ENCODE measurements around the gene NACC1.

Gene NACC1
- 22.9 to 38.1 (median 27.1) reads per million in 3 donors for total RNA-seq

DNA sequence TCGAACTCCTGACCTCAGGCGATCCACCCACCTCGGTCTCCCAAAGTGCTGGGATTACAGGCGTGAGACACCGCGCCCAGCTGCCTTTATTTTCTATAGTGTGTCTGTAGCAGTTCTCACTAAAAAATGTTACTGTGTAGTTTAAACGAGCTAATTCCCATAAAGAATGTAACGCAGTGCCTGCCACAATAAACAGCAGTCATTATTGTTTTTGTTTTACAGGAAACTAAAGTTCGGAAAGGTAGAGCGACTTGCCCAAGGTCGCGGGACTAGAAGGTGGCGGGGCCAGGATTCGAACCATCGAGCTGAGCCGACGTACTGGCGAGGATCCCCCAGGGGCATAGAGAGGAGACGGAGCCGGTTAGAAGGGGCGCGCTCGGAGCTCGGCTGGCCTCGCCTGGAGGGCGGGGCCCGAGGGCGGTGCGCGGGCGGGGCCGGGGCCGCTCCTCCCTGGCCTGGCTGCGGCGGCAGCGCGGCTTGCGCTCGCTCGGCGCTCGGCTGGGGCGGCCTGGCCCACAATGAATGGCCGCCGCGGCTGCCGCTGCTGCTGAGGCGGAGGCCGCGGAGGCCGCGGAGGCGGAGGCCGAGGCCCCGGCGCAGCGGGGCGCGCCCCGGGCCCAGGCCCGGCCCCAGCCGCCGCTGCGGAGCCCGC, at the start of gene NACC1:
NACC1 (plus strand) TSS at position 493 of the 652 bp plus-strand sequence. CDS start 16,944 bp downstream, outside the sequence.
- DNase-seq = peak; percentile 73 to 79 (median 77)
- Histone ChIP-seq H3K27me3 (replicated peaks; ENCODE audit: control insufficient read depth, insufficient read depth, low read length, poor library complexity, severe bottlenecking) (no peaks in the 10 kb centered on the region), H3K36me3 (ENCODE audit: control insufficient read depth, insufficient read depth, low read length) (peaks cover 7% of the 10 kb centered on the region), H3K4me3 (ENCODE audit: insufficient read depth, low read depth, low read length, poor library complexity, severe bottlenecking) (peak within 1 kb of the TSS; percentile 86), H3K27ac (ENCODE audit: insufficient read depth, low read length, poor library complexity, severe bottlenecking) (peak within 1 kb of the TSS; percentile 69), H3K4me1 (ENCODE audit: control insufficient read depth, insufficient read depth, low read length, poor library complexity, severe bottlenecking) (peaks cover 36% of the 10 kb centered on the region), H3K9me3 (ENCODE audit: control insufficient read depth, low read length) (no peaks in the 10 kb centered on the region)

DNA sequence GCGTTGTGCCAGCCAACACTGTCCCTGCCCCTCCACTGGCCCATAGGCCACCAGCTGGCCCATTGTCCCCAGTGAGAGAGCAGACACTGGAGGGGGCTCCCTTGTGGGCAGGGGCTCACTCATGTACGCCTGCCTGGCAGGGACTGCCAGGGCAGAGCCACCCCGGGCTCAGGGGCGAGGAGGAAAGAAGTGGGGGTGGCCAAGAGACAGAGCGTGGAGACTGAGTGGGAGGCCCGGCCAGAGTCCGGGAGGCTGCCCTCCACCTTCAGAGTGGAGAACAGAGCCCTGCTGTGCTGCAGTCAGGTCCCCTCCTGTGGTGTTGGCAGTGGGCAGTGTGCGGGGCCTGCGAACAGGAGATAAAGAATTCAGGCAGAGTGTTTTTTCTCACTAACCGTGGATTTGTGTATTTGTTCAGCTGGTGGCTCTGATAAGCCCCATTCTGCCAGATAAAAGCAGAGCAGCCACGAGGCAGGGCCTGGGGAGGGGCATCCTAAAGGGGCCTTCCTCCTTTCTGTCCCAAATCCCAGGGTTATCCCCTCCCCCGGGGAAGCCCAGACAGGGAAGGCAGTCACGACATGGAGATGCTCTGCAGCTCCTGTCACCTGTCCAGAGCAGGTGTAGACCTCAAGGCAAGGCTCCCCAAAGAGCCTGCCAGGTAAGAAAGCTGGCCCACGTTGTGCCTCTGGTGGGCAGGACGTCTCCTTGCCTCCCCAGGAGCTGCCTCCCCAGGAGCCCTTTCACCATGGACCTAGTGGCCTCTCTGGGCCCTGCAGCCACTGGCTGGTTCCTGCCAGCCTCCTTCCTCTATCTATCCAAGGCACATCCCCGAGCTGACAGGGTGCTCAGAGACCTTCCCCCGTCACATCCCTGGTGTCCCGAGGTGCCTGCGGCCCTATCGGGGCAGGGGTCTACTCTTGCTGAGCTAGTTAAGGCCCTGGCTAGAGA, 48.4 kb upstream of the NACC1 start:
- Histone ChIP-seq H3K27ac (ENCODE audit: insufficient read depth, low read length, poor library complexity, severe bottlenecking) (no peak overlapping the region), H3K36me3 (ENCODE audit: control insufficient read depth, insufficient read depth, low read length) (no peaks in the 10 kb centered on the region), H3K9me3 (ENCODE audit: control insufficient read depth, low read length) (no peaks in the 10 kb centered on the region), H3K4me1 (ENCODE audit: control insufficient read depth, insufficient read depth, low read length, poor library complexity, severe bottlenecking) (no peaks in the 10 kb centered on the region), H3K27me3 (replicated peaks; ENCODE audit: control insufficient read depth, insufficient read depth, low read length, poor library complexity, severe bottlenecking) (peaks cover 2% of the 10 kb centered on the region), H3K4me3 (ENCODE audit: insufficient read depth, low read depth, low read length, poor library complexity, severe bottlenecking) (no peak overlapping the region)
- no peak for DNase-seq

DNA sequence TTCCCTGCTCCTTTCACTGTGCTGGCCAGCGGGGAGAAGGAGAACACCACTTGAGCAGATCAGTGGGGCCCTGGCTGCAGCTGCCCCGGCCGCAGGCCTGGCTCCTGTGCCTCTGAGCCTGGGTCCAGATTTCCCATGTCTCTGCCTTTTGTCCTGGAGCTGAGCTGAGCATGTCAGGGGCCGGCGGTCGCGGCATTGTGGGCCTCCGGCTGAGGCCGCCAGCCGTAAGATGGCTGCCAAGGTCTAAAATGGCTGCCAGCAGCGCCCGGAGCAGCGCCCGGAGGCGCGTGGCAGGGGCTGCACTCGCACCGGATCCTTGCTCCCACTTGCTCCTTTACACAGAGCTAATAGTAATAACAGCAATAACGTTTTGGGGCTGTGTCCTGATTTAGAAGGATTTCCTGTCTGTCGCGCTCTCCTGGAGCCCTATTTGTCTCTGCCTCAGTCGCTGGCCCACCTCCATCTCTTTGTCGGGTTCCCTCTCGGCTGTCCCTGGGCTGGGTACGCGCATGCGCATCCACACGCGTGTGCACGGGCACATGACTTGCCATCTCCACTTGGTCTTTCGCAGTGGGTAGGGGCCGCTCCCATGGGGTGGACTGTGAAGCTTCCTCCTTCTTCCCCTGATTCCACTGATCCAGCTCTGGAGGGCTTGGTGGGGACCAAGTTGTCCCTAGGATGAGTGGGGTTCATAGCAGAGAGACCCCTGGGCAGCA, 47.5 kb upstream of the NACC1 start:
- Histone ChIP-seq H3K4me3 (ENCODE audit: insufficient read depth, low read depth, low read length, poor library complexity, severe bottlenecking) (no peak overlapping the region), H3K27me3 (replicated peaks; ENCODE audit: control insufficient read depth, insufficient read depth, low read length, poor library complexity, severe bottlenecking) (peaks cover 2% of the 10 kb centered on the region), H3K9me3 (ENCODE audit: control insufficient read depth, low read length) (no peaks in the 10 kb centered on the region), H3K36me3 (ENCODE audit: control insufficient read depth, insufficient read depth, low read length) (no peaks in the 10 kb centered on the region), H3K4me1 (ENCODE audit: control insufficient read depth, insufficient read depth, low read length, poor library complexity, severe bottlenecking) (no peaks in the 10 kb centered on the region), H3K27ac (ENCODE audit: insufficient read depth, low read length, poor library complexity, severe bottlenecking) (no peak overlapping the region)
- no peak for DNase-seq

- peaks cover 2% of the 10 kb centered on the region for H3K27me3 ChIP-seq (replicated peaks; ENCODE audit: control insufficient read depth, insufficient read depth, low read length, poor library complexity, severe bottlenecking)
- no peak for DNase-seq
- no peaks in the 10 kb centered on the region for H3K9me3 ChIP-seq (ENCODE audit: control insufficient read depth, low read length)
- H3K27ac ChIP-seq (ENCODE audit: insufficient read depth, low read length, poor library complexity, severe bottlenecking) = no peak overlapping the region
- no peak overlapping the region for H3K4me3 ChIP-seq (ENCODE audit: insufficient read depth, low read depth, low read length, poor library complexity, severe bottlenecking)
- no peaks in the 10 kb centered on the region for H3K4me1 ChIP-seq (ENCODE audit: control insufficient read depth, insufficient read depth, low read length, poor library complexity, severe bottlenecking)
- no peaks in the 10 kb centered on the region for H3K36me3 ChIP-seq (ENCODE audit: control insufficient read depth, insufficient read depth, low read length)
These were observed 46.4 kb upstream of the NACC1 start for GRCh38 chr19:13071444-13072187.

GRCh38 chr19:13072188-13072908, 45.7 kb upstream of the NACC1 start:
- Histone ChIP-seq H3K27me3 (replicated peaks; ENCODE audit: control insufficient read depth, insufficient read depth, low read length, poor library complexity, severe bottlenecking) (peaks cover 2% of the 10 kb centered on the region), H3K27ac (ENCODE audit: insufficient read depth, low read length, poor library complexity, severe bottlenecking) (no peak overlapping the region), H3K4me1 (ENCODE audit: control insufficient read depth, insufficient read depth, low read length, poor library complexity, severe bottlenecking) (no peaks in the 10 kb centered on the region), H3K36me3 (ENCODE audit: control insufficient read depth, insufficient read depth, low read length) (no peaks in the 10 kb centered on the region), H3K4me3 (ENCODE audit: insufficient read depth, low read depth, low read length, poor library complexity, severe bottlenecking) (no peak overlapping the region), H3K9me3 (ENCODE audit: control insufficient read depth, low read length) (no peaks in the 10 kb centered on the region)
- no peak for DNase-seq

GRCh38 chr19:13073263-13073662, 44.8 kb upstream of the NACC1 start:
- no peaks in the 10 kb centered on the region for H3K4me1 ChIP-seq (ENCODE audit: control insufficient read depth, insufficient read depth, low read length, poor library complexity, severe bottlenecking)
- no peaks in the 10 kb centered on the region for H3K36me3 ChIP-seq (ENCODE audit: control insufficient read depth, insufficient read depth, low read length)
- no peak for DNase-seq
- H3K4me3 ChIP-seq (ENCODE audit: insufficient read depth, low read depth, low read length, poor library complexity, severe bottlenecking) = no peak overlapping the region
- H3K9me3 ChIP-seq (ENCODE audit: control insufficient read depth, low read length) = no peaks in the 10 kb centered on the region
- H3K27me3 ChIP-seq (replicated peaks; ENCODE audit: control insufficient read depth, insufficient read depth, low read length, poor library complexity, severe bottlenecking) = peaks cover 2% of the 10 kb centered on the region
- H3K27ac ChIP-seq (ENCODE audit: insufficient read depth, low read length, poor library complexity, severe bottlenecking) = no peak overlapping the region

- Histone ChIP-seq H3K4me3 (ENCODE audit: insufficient read depth, low read depth, low read length, poor library complexity, severe bottlenecking) (no peak overlapping the region), H3K27ac (ENCODE audit: insufficient read depth, low read length, poor library complexity, severe bottlenecking) (no peak overlapping the region), H3K36me3 (ENCODE audit: control insufficient read depth, insufficient read depth, low read length) (no peaks in the 10 kb centered on the region), H3K27me3 (replicated peaks; ENCODE audit: control insufficient read depth, insufficient read depth, low read length, poor library complexity, severe bottlenecking) (peaks cover 2% of the 10 kb centered on the region), H3K4me1 (ENCODE audit: control insufficient read depth, insufficient read depth, low read length, poor library complexity, severe bottlenecking) (no peaks in the 10 kb centered on the region), H3K9me3 (ENCODE audit: control insufficient read depth, low read length) (no peaks in the 10 kb centered on the region)
- no peak for DNase-seq
These were observed 43.7 kb upstream of the NACC1 start for GRCh38 chr19:13074378-13074777.

DNA sequence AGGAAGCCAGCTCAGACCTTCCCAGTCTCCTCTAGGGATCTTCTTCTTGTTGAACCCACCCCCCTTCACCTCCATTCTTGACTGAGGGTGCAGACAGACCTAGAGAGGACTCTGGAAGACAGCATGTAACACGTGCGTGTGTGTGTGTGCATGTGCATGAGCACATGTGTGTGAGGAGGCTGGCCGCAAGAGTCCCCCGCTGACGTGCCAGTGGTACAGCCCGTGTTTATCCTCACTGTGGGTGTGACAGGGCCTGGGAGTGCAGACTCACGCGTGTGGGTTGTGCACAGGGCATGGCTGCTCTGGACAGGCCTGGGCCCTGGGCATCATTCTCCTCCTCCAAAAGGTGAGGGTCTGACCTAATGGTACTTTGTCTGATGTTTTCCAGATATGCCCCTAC, 41.7 kb upstream of the NACC1 start:
- Histone ChIP-seq H3K36me3 (ENCODE audit: control insufficient read depth, insufficient read depth, low read length) (no peaks in the 10 kb centered on the region), H3K4me1 (ENCODE audit: control insufficient read depth, insufficient read depth, low read length, poor library complexity, severe bottlenecking) (no peaks in the 10 kb centered on the region), H3K9me3 (ENCODE audit: control insufficient read depth, low read length) (no peaks in the 10 kb centered on the region), H3K27ac (ENCODE audit: insufficient read depth, low read length, poor library complexity, severe bottlenecking) (no peak overlapping the region), H3K4me3 (ENCODE audit: insufficient read depth, low read depth, low read length, poor library complexity, severe bottlenecking) (no peak overlapping the region), H3K27me3 (replicated peaks; ENCODE audit: control insufficient read depth, insufficient read depth, low read length, poor library complexity, severe bottlenecking) (peaks cover 2% of the 10 kb centered on the region)
- no peak for DNase-seq

DNA sequence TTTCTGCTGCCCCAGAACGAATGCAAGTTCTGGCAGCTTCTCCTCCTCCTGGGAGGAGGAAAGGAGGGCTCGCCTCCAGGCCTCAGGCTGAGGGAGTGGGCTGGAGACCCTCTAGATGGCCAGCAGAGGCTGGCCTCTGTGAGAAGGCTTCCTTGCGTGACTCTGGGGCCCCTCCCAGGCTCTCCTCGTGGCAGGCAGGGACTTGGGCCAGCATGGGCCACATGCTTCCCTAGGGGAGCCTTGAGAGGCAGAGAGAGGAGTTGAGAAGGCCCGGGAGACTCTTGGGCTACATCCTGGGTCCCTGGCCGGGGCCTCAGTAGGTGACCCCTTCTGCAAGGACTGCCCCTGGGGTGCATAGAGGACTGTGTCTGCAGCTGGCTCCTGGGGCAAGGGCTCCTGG, 41.3 kb upstream of the NACC1 start:
- Histone ChIP-seq H3K27ac (ENCODE audit: insufficient read depth, low read length, poor library complexity, severe bottlenecking) (no peak overlapping the region), H3K27me3 (replicated peaks; ENCODE audit: control insufficient read depth, insufficient read depth, low read length, poor library complexity, severe bottlenecking) (no peaks in the 10 kb centered on the region), H3K36me3 (ENCODE audit: control insufficient read depth, insufficient read depth, low read length) (no peaks in the 10 kb centered on the region), H3K4me1 (ENCODE audit: control insufficient read depth, insufficient read depth, low read length, poor library complexity, severe bottlenecking) (no peaks in the 10 kb centered on the region), H3K9me3 (ENCODE audit: control insufficient read depth, low read length) (no peaks in the 10 kb centered on the region), H3K4me3 (ENCODE audit: insufficient read depth, low read depth, low read length, poor library complexity, severe bottlenecking) (no peak overlapping the region)
- DNase-seq = no peak
